ENCODE measurements around the gene FGF8.

The FGF8 gene

DNA sequence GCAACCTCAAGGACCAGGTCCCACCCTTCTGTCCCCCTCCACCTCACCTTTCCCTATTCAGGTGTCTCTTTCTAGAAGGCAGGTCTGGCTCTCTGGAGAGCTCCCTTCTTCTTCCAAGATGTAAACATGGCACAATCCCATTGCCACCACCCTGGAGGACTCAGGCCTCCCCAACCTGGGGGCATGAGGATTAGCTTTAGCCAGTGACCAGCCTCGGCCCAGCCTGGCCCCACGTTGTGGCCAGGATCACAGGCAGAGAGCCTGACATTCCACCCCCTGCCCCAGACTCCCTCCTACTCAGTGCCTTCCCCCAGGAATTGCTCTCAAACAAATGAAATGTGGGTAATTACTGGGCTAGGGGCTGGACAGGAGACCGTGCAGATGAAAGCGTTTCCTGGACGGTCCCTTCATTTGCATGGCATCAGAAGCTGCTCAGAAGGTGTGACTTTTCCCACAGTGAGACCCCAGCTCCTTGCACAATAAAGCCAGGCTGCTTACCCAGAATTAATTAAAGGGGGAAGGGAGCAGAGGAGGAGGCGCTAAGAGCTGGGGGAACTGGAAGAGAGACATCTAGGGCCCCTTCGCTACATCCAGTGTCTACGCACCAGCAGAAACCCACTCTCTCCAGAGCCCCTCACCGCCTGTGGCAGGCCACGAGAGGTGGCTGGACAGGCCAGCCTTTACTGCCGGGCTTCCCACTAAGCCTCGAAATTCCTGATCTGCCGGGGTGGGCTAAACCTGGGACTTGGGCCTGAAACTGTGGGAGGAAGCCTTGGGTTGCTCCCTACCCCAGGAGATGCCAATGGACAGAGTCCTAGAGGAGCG lies 7.7 kb downstream of the FGF8 start:
- no peak for DNase-seq

DNA sequence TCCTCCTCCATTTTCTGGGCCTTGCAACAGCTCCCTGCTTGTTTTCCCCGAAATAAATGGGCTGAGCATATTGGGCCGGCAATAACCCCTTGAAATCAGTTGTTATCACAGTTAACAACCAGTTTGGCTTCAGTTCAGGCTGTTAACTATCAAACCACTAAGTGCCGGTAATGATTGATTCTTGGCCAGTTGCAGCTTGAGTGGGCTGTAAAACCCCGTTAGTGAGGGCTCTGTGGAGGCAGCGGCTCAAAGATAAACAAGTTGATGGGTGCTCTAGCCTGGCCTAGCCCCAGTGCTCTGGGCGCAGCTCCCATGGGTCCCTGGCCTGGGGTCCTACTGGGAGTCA lies 8.3 kb downstream of the FGF8 start:
- no peak for DNase-seq

DNA sequence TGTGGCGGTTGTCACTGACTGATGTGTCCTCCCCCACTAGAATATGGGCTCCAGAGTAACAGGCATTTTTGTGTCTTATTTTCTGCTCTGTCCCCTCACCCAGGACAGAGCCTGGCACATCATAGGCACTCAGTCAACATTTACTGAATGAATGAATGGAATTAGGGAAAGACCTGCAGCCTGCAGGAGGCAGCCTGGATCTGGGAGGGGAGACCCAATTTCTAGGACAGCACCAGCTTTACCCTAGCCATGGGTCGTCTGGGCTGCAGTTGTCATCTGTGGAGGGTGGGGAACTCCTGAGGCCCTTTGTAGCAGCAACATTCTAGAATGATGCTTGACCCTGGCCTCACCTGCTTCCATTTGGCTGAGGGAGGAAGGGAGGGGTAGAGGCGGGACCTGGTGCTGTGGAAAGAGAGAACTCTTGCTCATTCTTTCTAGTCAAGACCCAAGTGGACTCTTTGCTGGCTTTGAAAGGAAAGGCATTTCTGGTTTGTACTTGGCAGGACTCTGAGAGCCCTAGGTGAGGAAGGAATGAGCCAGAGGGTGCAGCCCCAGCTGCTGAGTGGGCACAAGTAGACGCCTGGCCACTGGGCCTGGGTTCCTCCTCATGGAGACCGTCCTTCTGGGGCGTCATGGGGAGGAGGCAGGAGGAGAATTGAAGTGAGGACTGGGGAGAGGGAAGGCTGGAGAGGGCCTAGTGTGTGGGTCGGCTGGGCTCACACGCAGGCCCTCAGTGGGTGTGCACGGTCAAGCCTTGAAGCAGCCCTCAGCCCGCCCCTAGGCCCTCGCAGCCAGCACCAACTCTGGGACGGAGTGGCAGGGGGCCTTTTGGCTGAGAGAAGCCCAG lies 8.9 kb downstream of the FGF8 start:
- no peak for DNase-seq

DNA sequence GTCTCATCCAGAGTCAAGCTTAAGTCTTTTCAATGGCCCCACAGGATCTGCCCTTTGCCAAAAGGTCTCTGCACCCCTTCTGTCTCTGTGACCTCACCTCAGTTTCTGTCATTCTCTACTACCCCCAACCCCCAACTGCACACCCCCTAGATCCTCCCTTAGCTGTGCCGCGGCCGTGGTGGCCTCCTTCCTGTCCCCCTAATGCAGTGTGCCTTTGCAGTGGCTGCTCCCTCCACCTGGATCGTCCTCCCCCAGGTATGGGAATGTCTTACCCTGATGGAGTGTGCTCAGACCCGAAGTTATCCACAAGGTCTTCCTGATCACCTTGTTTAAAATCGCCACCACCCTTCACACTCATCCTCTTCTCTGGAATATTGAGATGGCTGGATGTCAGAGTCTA lies 9.6 kb downstream of the FGF8 start:
- DNase-seq: no peak

- DNase-seq: no peak
Measured at GRCh38 chr10:101763141-101763846, 12.6 kb downstream of the FGF8 start.

GRCh38 chr10:101762736-101763135 lies 13.2 kb downstream of the FGF8 start:
- no peak for DNase-seq

- no peak for DNase-seq
Measured at GRCh38 chr10:101761226-101761625, 14.7 kb downstream of the FGF8 start.

DNA sequence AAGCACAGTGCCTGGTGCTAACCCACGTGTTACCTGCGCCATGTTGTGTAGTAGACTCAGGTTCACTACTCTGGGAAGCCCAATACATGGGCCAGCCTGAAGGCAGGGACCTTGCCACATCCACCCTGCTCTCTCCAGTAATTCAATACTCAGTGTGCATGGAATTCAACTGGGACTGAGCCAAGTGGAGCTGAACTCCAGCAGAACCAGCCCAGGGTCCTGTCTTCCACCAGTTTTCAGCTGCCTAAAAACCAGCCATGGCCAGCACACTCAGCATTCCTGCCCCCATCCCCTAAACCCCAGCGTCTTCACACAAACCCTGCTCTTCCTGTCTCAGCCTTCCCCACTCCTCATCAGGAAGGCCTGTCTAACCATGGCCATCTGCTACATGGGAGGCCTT lies 15.4 kb downstream of the FGF8 start:
- DNase-seq: no peak

DNA sequence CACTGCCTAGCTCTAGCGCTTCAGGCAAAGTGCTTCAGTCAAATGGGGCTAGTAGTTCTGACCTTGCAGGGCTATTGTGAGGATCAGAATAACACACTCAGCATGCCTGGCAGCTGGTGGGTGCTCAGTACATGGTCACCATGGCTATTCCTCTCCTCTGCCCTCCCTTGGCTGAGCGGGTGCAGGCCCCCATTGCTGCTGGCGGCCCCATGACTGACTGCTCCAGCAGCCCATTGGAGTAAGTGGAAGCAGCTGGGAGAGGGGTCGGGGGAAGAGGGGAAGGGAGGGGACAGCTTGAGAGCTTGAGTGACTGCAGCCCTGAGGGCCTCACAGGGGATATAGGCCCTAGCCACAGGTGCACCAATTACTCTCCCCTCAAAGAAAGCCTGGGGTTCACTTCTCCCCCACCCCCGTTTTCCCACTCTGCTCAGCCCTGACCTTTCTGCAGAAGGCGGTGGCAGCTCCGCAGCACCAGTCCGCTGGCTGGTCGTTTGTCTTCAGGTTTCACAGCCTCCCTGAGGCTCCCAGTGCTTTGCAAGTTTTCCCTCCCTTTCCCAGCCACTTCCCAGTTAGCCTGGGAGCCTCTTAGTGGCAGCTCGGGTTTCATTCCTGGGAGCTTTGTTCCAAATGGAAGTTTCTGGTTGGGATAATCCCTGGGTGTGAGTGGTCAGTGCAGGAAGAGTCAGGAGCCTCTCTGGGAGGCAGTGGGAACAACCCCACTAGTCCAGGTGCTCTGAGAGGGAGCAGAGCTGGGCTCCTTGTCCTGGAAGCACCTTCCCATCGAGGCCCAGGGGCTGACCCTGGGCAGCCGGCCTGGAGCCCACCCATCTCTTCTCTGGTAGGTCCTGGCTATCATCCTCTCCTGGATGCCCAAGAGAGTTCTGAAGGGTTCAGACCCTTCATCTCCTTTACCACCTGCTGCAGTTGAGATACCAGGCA lies 16.3 kb downstream of the FGF8 start:
- no peak for DNase-seq

DNA sequence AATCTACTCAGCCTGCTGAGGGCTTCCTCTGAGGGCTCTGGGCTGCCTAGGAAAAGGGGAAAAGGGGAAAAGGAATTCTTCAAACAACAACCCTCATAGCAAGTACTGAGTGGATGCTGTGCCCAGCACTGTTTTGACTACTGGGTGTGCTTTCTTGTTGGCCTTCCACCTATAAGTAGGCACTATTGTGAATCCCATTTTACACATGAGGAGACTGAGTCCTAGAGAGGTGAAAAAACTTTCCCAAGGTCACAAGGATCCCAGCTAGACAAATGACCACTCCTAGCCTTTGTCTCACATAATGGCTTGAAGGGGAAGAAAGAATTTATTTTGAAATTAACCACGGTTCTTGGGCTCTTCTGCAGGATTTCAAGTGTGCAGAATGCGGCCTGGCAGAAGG lies 17.1 kb downstream of the FGF8 start:
- no peak for DNase-seq

DNA sequence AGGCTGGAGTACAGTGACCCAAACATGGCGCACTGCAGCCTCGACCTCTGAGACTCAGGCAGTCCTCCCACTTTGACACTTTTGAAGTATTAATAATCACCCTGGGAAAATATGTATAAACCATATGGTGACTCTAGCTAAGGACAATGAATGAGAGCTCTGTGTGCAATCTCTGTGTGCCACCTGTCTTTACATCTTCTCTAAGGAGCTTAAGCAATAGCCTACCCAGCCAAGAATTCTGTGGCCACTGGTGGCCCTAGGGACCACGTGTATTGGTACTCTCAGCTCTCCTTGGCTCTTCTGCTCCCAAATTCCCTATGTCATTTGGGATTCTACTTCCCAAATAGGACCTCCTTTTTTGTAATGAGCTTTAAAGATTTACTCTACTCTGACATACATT lies 23.7 kb downstream of the FGF8 start:
- DNase-seq: no peak

DNA sequence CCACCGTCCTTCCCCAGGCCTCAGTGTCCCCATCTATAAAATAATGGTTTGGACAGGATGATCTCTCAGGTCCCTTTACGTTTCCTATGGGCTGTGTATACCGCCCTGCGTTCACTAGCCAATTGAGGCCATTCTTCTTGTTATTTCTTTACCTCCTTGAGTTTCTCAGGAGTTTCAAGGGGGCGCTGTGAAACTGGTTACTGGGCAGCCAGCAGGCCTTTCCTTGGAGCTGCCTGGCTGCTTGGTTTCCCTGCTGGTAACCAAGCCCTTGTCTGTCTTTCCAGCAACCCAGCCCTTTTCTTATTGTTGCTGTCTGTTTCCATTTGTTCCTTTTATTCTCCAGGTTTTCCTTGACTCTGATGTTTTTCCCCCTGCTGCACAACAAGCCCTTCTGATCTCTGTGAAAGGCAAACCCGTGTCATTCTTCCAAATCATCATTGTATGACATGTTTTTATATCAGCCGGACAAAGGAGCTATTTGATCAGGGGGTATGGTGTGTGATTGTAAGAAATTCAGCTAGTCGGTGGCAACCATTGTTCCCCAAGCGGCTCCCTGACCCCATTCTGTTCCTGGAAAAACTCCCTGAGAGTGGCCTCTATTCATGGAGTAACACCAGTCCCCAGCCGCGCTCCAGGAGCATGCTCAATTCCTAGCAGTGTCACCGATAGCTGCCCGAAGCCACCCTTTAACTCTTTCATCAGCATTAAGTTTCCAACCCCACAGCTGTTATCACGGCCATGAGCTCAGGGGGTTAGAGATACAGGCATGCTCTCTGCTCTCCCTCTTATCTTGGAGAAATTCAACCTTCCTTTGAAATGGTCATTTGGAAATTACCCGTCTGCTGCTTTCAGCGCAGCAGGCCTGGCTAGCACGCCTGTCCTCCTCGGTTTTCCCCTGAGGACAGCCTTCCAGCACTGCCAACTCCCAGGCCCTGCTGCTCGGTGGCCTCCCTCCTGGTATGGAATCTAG lies 26.6 kb downstream of the FGF8 start:
- DNase-seq: no peak

DNA sequence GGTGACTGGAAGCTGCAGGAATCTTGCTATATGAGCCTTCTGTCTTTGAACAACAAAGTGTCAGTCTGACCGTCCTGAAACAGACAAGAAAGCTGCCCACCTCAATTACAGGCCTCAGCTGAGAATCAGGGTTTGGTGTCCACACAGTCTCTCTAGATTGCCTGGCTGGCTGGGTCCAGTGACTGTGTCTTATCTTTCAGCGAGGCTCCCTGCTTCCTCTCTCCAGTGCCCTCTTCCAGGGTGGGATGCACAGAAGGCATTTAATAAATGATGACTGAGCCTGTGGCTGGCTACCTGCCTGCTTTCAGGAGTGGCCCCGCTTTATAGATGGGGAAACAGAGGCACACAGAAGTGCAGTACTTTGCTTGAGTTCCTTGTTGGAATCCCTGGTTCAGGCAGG lies 27.4 kb downstream of the FGF8 start:
- DNase-seq: no peak

DNA sequence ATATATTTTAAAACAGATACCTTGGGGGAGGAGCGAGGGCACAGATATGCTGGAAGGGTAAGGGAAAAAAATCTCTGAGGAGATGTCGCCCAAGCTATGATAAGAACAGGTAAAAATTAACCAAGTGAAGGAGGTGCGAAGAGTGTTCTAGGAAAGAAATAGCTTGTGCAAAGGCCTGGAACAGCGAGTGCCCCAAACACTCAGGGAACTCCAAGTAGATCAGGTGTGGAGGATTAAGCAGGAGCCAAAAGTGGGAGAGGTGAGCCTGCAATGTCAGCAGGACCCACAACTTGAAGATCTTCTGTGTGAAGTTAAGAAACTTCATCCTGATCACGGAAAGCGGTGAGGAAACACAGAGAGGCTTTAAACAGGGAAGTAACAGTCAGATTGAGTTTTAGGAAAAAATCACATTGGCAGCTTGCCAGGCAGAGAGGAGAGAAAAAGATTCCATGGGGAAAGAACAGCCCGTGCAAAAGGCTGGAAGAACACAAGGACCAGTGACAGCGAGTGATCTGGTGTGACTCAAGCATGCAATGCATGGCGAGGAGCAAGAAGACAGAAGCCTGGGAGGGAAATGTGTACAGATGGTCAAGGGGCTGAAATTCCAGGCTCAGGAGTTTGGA lies 30.7 kb downstream of the FGF8 start:
- DNase-seq: no peak

DNA sequence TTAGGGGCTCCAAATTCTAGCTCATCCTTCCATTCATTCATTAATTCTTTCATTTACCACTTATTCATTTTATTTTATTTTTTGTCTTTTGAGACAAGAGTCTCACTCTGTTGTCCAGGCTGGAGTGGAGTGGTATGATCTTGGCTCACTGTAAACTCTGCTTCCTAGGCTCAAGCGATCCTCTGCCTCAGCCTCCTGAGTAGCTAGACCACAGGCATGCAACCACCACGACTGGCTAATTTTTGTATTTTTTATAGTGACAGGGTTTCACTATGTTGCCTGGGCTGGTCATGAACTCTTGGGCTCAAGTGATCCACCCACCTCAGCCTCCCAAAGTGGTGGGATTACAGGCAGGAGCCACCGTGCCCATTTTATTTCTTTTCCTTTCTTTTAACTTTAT lies 31.6 kb downstream of the FGF8 start:
- no peak for DNase-seq

- no peak for DNase-seq
Measured at GRCh38 chr10:101741938-101742337, 34.0 kb downstream of the FGF8 start.

GRCh38 chr10:101736666-101737065 lies 39.2 kb downstream of the FGF8 start:
- DNase-seq: no peak

DNA sequence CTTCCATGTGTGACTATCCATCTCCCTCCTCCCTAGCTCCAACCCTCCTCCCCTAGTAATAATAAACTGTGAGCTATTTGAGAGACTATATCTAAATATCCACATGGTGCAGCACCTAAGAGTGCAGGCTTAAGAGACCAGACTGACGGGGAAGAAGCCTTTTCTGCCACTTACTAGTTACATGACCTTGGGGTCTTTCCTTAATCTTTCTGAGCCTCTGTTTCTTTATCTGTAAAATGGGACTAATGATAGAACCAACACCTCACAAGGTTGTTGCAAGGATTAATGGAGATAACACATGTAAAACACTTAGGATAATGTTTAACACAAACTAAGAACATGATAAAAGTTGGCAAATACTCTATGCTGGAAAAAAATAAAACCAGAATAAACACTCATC lies 43.8 kb downstream of the FGF8 start:
- no peak for DNase-seq

DNA sequence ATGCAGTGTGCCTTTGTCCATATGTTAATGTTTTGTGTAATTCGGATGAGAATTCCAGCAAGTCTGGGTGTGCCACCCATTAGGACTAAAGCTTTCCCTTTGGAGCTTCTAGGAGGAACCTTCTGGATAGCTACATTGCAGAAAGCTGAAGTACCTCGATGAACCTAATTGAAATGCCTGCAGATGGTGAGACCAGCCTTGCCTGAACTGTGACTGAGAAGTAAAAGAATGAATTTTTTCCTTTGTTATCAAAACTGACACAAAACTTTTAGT lies 49.9 kb downstream of the FGF8 start:
- DNase-seq: no peak

- DNase-seq: no peak
Measured at GRCh38 chr10:101725296-101726114, 50.4 kb downstream of the FGF8 start.

All from NCI-H446 treated with DMSO at 0.1 percent for 48 hours (cell line).